H9 (cell line): ENCODE results near the gene CES2. TPM values are rescaled to one million over a fixed set of nuclear protein-coding genes. Genes with fewer than 3 reads are reported as not detected.

Experiments used
- DNase-seq: peaks from one replicate; pipeline ENCODE4 v3.0.0-alpha.2; 2017
- H2AFZ ChIP-seq: one replicate; pipeline ENCODE4 v1.6.1; 2013; ENCODE audit warnings: mild to moderate bottlenecking, low read length, control low read depth, moderate library complexity
- H2AK5ac ChIP-seq: 2 replicates; pipeline ENCODE4 v1.6.1; 2013; ENCODE audit warnings: low read length, control low read depth, mixed read lengths; ENCODE audit not compliant: insufficient read length
- H2BK120ac ChIP-seq: one replicate; pipeline ENCODE4 v1.6.1; 2013; ENCODE audit warnings: low read depth, mild to moderate bottlenecking, low read length, control low read depth, inconsistent platforms; ENCODE audit not compliant: poor library complexity, severe bottlenecking
- H2BK12ac ChIP-seq: 2 replicates; pipeline ENCODE4 v1.6.1; 2013; ENCODE audit warnings: low read length, control low read depth, mixed read lengths, low read depth; ENCODE audit not compliant: insufficient read length
- H2BK15ac ChIP-seq: 2 replicates; pipeline ENCODE4 v1.6.1; 2013; ENCODE audit warnings: low read depth, low read length, control low read depth
- H2BK20ac ChIP-seq: one replicate; pipeline ENCODE4 v1.6.1; 2013; ENCODE audit warnings: low read depth, mild to moderate bottlenecking, low read length, control low read depth, inconsistent platforms; ENCODE audit not compliant: poor library complexity, severe bottlenecking
- H2BK5ac ChIP-seq: 2 replicates; pipeline ENCODE4 v1.6.1; 2013; ENCODE audit warnings: low read length, control low read depth, mixed read lengths; ENCODE audit not compliant: insufficient read length
- H3K14ac ChIP-seq: 2 replicates; pipeline ENCODE4 v1.6.1; 2013; ENCODE audit warnings: low read length, control low read depth; ENCODE audit not compliant: insufficient read depth
- H3K18ac ChIP-seq: 2 replicates; pipeline ENCODE4 v1.6.1; 2013; ENCODE audit warnings: low read depth, mild to moderate bottlenecking, mixed read lengths, low read length, control low read depth; ENCODE audit not compliant: insufficient read length
- H3K23ac ChIP-seq: 2 replicates; pipeline ENCODE4 v1.6.1; 2013; ENCODE audit warnings: low read length, control low read depth, mixed read lengths, low read depth; ENCODE audit not compliant: insufficient read length
- H3K23me2 ChIP-seq: 2 replicates; pipeline ENCODE4 v1.6.1; 2013; ENCODE audit warnings: low read depth, mild to moderate bottlenecking, mixed read lengths, low read length, control low read depth; ENCODE audit not compliant: insufficient read length, poor library complexity, severe bottlenecking
- H3K27ac ChIP-seq: 2 replicates; pipeline ENCODE4 v1.5.1; 2013; ENCODE audit warnings: low read length, control low read depth, mixed read lengths, low read depth; ENCODE audit not compliant: insufficient read length
- H3K27me3 ChIP-seq: 2 replicates; pipeline ENCODE4 v1.6.1; 2013; ENCODE audit warnings: low read length, control low read depth, inconsistent platforms; ENCODE audit not compliant: insufficient read depth
- H3K4ac ChIP-seq: 2 replicates; pipeline ENCODE4 v1.6.1; 2013; ENCODE audit warnings: low read depth, mild to moderate bottlenecking, control low read depth, inconsistent platforms, low read length, moderate library complexity
- H3K4me1 ChIP-seq: 2 replicates; pipeline ENCODE4 v1.6.1; 2013; ENCODE audit warnings: low read length, control low read depth, inconsistent platforms; ENCODE audit not compliant: insufficient read depth
- H3K4me2 ChIP-seq: 2 replicates; pipeline ENCODE4 v1.6.1; 2013; ENCODE audit warnings: low read length, control low read depth, mixed read lengths; ENCODE audit not compliant: insufficient read length, insufficient read depth
- H3K56ac ChIP-seq: 2 replicates; pipeline ENCODE4 v1.6.1; 2013; ENCODE audit warnings: low read depth, mild to moderate bottlenecking, mixed read lengths, low read length, control low read depth; ENCODE audit not compliant: insufficient read length
- H3K79me1 ChIP-seq: 2 replicates; pipeline ENCODE4 v1.6.1; 2013; ENCODE audit warnings: low read depth, mild to moderate bottlenecking, moderate library complexity, low read length, control low read depth, inconsistent platforms; ENCODE audit not compliant: insufficient read depth, poor library complexity, severe bottlenecking
- H3K79me2 ChIP-seq: 2 replicates; pipeline ENCODE4 v1.6.1; 2013; ENCODE audit warnings: low read length, control low read depth, inconsistent platforms; ENCODE audit not compliant: insufficient read depth
- H3K9ac ChIP-seq: 2 replicates; pipeline ENCODE4 v1.6.1; 2013; ENCODE audit warnings: low read length, control low read depth, mixed read lengths; ENCODE audit not compliant: insufficient read length; ENCODE audit errors: extremely low read depth
- H3K9me3 ChIP-seq: one replicate; pipeline ENCODE4 v1.6.1; 2013; ENCODE audit warnings: low read depth, low read length, inconsistent platforms; ENCODE audit not compliant: control insufficient read depth
- H3T11ph ChIP-seq: one replicate; pipeline ENCODE4 v1.6.1; 2013; ENCODE audit warnings: mild to moderate bottlenecking, low read length, control low read depth, inconsistent platforms
- H4K20me1 ChIP-seq: one replicate; pipeline ENCODE4 v1.6.1; 2013; ENCODE audit not compliant: control insufficient read depth, insufficient read length, insufficient read depth
- H4K5ac ChIP-seq: 2 replicates; pipeline ENCODE4 v1.6.1; 2013; ENCODE audit warnings: low read depth, mild to moderate bottlenecking, mixed read lengths, low read length, control low read depth; ENCODE audit not compliant: insufficient read length
- H4K8ac ChIP-seq: replicated peaks from 2 replicates; pipeline ENCODE4 v1.6.1; 2013; ENCODE audit warnings: low read length, control low read depth, mixed read lengths, low read depth; ENCODE audit not compliant: insufficient read length
- H4K91ac ChIP-seq: 2 replicates; pipeline ENCODE4 v1.6.1; 2013; ENCODE audit warnings: low read depth, mild to moderate bottlenecking, moderate library complexity, mixed read lengths, low read length, control low read depth; ENCODE audit not compliant: insufficient read length
- H3K27ac Mint-ChIP-seq, 3 experiments: 2 replicates in 2 of 3; 3 replicates in 1 of 3; pipeline ENCODE4 v1.8.0; 2020 to 2021; ENCODE audit warnings: mixed read lengths in 3 of 3, mild to moderate bottlenecking in 1 of 3, moderate library complexity in 1 of 3
- H3K27me3 Mint-ChIP-seq: 2 replicates; pipeline ENCODE4 v1.8.0; 2021; ENCODE audit warnings: low read depth, mild to moderate bottlenecking, moderate library complexity, mixed read lengths
- H3K36me3 Mint-ChIP-seq, 3 experiments: 2 replicates in 2 of 3; 3 replicates in 1 of 3; pipeline ENCODE4 v1.8.0; 2020 to 2021; ENCODE audit warnings: low read depth in 3 of 3, mixed read lengths in 3 of 3; ENCODE audit not compliant: insufficient read depth in 1 of 3
- H3K4me1 Mint-ChIP-seq, 2 experiments: 2 replicates each; pipeline ENCODE4 v1.8.0; 2020; ENCODE audit warnings: mixed read lengths in 2 of 2
- H3K4me3 Mint-ChIP-seq, 2 experiments: 2 replicates in 1 of 2; 3 replicates in 1 of 2; pipeline ENCODE4 v1.8.0; 2020 to 2021; ENCODE audit warnings: mild to moderate bottlenecking in 2 of 2, mixed read lengths in 2 of 2, moderate library complexity in 1 of 2
- H3K9me3 Mint-ChIP-seq, 2 experiments: 2 replicates in 1 of 2; 3 replicates in 1 of 2; pipeline ENCODE4 v1.8.0; 2020; ENCODE audit warnings: mild to moderate bottlenecking in 2 of 2, mixed read lengths in 2 of 2, moderate library complexity in 1 of 2
- CTCF ChIP-seq: fragments of 200-600 bp; sonication (generic); conservative IDR thresholded peaks from 3 replicates; pipeline ENCODE4 v1.8.0; 2021; ENCODE audit warnings: antibody characterized with exemption, mild to moderate bottlenecking
- WGBS: extraction: QIAGEN DNeasy Blood & Tissue Kit; methylation state at CpG from one replicate; pipeline ENCODE4 v1.1.7; 2013; ENCODE audit warnings: missing lambda C conversion rate, low lambda C conversion rate, mixed read lengths; ENCODE audit not compliant: insufficient read length; ENCODE audit errors: extremely low coverage; 5-methylcytosine and 5-hydroxymethylcytosine counted together
- total RNA-seq: library from RNA; stranded (reverse); gene quantifications from 2 replicates; pipeline ENCODE4 v1.2.1, GENCODE V29; 2021

CES2 gene
- total RNA-seq, 1 experiment from 2014 or later: 28.2 TPM

GRCh38 chr16:66931665-66932064 is 3.7 kb upstream of the CES2 start:
- Histone ChIP-seq H3K9ac (no peak overlapping the region), H3K56ac (no peak overlapping the region), H3K18ac (no peak overlapping the region), H3K14ac (no peak overlapping the region), H3K23ac (no peak overlapping the region), H3K23me2 (peaks cover 16% of the 10 kb centered on the region), H4K5ac (no peak overlapping the region), H3K9me3 (no peaks in the 10 kb centered on the region), H4K8ac (no peak overlapping the region), H3K27ac (no peak overlapping the region), H3K4me1 (no peaks in the 10 kb centered on the region), H2AK5ac (no peak overlapping the region), H2BK20ac (no peak overlapping the region), H3K27me3 (no peaks in the 10 kb centered on the region; the same call in 1 of the 2 replicates), H4K91ac (no peak overlapping the region), H3K4me2 (no peak overlapping the region), H2BK120ac (no peak overlapping the region), H2BK5ac (no peak overlapping the region), H2AFZ (no peak overlapping the region), H2BK12ac (no peak overlapping the region), H3T11ph (no peak overlapping the region), H4K20me1 (no peaks in the 10 kb centered on the region), H3K79me2 (no peaks in the 10 kb centered on the region), H2BK15ac (no peak overlapping the region), H3K79me1 (no peaks in the 10 kb centered on the region), H3K4ac (no peak overlapping the region)
- no peak for TF ChIP-seq CTCF
- no CpG with 5 or more reads among the region's 2 CpGs for WGBS
- Mint-ChIP-seq H3K27me3 (peaks cover 18% of the 10 kb centered on the region), H3K4me3 (no peak overlapping the region), H3K27ac (no peak overlapping the region), H3K4me1 (peaks cover 26 to 35% of the 10 kb centered on the region in 2 experiments), H3K9me3 (no peaks in the 10 kb centered on the region), H3K36me3 (peaks cover 5 to 15% (median 6%) of the 10 kb centered on the region in 3 experiments)
- no peak for DNase-seq
